Measurements from ENCODE around the gene GRP. TPM values are rescaled to one million over a fixed set of nuclear protein-coding genes. Genes with fewer than 3 reads are reported as not detected.

GRP gene
- total RNA-seq, 1 experiment from 2014 or later = not detected

GRCh38 chr18:59265974-59266369 is 46.0 kb downstream of the GRP start (continued):
- TF ChIP-seq YY1 (IDR thresholded peaks at IDR 0.05; ENCODE audit: extremely low read depth, insufficient replicate concordance, low read depth, low read length) (no peak), ZFX (IDR thresholded peaks at IDR 0.05) (no peak), POLR2AphosphoS5 (IDR thresholded peaks at IDR 0.05; ENCODE audit: low read depth, low read length) (no peak), CTCF (IDR thresholded peaks at IDR 0.05 in 2 of 3, conservative IDR thresholded peaks at IDR 0.05 in 1 of 3; ENCODE audit: borderline replicate concordance in 1 of 3, insufficient read depth in 1 of 3, low read depth in 2 of 3, low read length in 2 of 3) (no peak), ZBTB33 (IDR thresholded peaks at IDR 0.05; ENCODE audit: extremely low read depth, insufficient replicate concordance, low read length) (no peak), SRF (IDR thresholded peaks at IDR 0.05; ENCODE audit: low read depth) (no peak)

- Histone ChIP-seq H3K79me2 (ENCODE audit: insufficient read depth, low read length) (no peaks in the 10 kb centered on the region), H3K4me2 (ENCODE audit: low read length) (no peak overlapping the region), H3K27me3 (ENCODE audit: insufficient read depth, low read length) (peaks cover 9% of the 10 kb centered on the region), H3K27ac (ENCODE audit: low read depth, low read length) (no peak overlapping the region), H3K9me2 (ENCODE audit: insufficient read depth) (no peaks in the 10 kb centered on the region), H3K36me3 (ENCODE audit: control insufficient read depth in 1 of 2, insufficient read depth in 2 of 2, low read length in 2 of 2) (no peaks in the 10 kb centered on the region), H3K4me1 (ENCODE audit: control insufficient read depth in 1 of 2, insufficient read depth in 2 of 2, low read length in 2 of 2) (peaks cover 0 to 7% of the 10 kb centered on the region in 2 experiments; a peak in 2 of 4 replicates), H3K9me3 (ENCODE audit: control insufficient read depth in 1 of 2, insufficient read depth in 1 of 2, low read depth in 1 of 2, low read length in 2 of 2) (no peaks in the 10 kb centered on the region), H3K4me3 (replicated peaks in 1 of 2; ENCODE audit: low read depth in 1 of 2, low read length in 2 of 2) (no peak overlapping the region), H2AFZ (ENCODE audit: low read depth, low read length, poor library complexity, severe bottlenecking) (no peak overlapping the region), H3K9ac (ENCODE audit: low read length) (no peak overlapping the region), H4K20me1 (ENCODE audit: insufficient read depth) (no peaks in the 10 kb centered on the region)
- CTCF ChIA-PET = interaction anchor here (1.0 to 1.5 kb wide), 3 partner anchors 17 to 136 kb away, joined by 3 to 5 read pairs (median 4); no protein-coding TSS in a partner anchor
- POLR2A ChIA-PET = no interaction called here
- DNase-seq (ENCODE audit: low read depth, low spot score) = no peak
- TF ChIP-seq CBX3 (IDR thresholded peaks at IDR 0.05; ENCODE audit: low read depth) (no peak), ZBTB33 (IDR thresholded peaks at IDR 0.05; ENCODE audit: extremely low read depth, insufficient replicate concordance, low read length) (no peak), FOSL1 (IDR thresholded peaks at IDR 0.05; ENCODE audit: low read depth) (no peak), ZNF274 (IDR thresholded peaks at IDR 0.05; ENCODE audit: low read depth, low read length) (no peak), CTCF (IDR thresholded peaks at IDR 0.05 in 2 of 3, conservative IDR thresholded peaks at IDR 0.05 in 1 of 3; ENCODE audit: borderline replicate concordance in 1 of 3, insufficient read depth in 1 of 3, low read depth in 2 of 3, low read length in 2 of 3) (no peak), MAX (IDR thresholded peaks at IDR 0.05) (no peak)
- no TSS peak for BruUV-seq (replicated peaks)
- no peak for ATAC-seq
- intact Hi-C loops (cut with micrococcal nuclease) = no loop called here
- RAD21 ChIA-PET (ENCODE audit: low non-redundant PET in 1 of 2, low total read pairs in 2 of 2, uncharacterized antibody in 2 of 2, unreplicated experiment in 2 of 2) = no interaction called here
Measured at GRCh38 chr18:59266459-59266858, 46.5 kb downstream of the GRP start.
